K562 (cell line): ENCODE data around the gene SNX14. TPM values are rescaled to one million over a fixed set of nuclear protein-coding genes. Genes with fewer than 3 reads are reported as not detected.

Experiments
- BCL6 ChIP-seq: fragments of 250-450 bp; sonication (Bioruptor Pico); IDR thresholded peaks from 2 replicates; pipeline ENCODE4 v1.4.0; 2020
- CBX5 ChIP-seq: IDR thresholded peaks from 2 replicates; pipeline ENCODE4 v1.6.1; 2014; ENCODE audit warnings: low read depth, borderline replicate concordance
- CTBP1 ChIP-seq: fragments of 450-650 bp; IDR thresholded peaks from 2 replicates; pipeline ENCODE4 v1.6.1; 2016; ENCODE audit warnings: borderline replicate concordance
- ELK3 ChIP-seq: fragments of 450-650 bp; formaldehyde crosslinking; IDR thresholded peaks from 2 replicates; pipeline ENCODE4 v1.4.0; 2020; ENCODE audit warnings: mild to moderate bottlenecking
- FUS ChIP-seq: fragments of 200-400 bp; formaldehyde crosslinking; optimal IDR thresholded peaks from 2 replicates; pipeline ENCODE3; 2017; ENCODE audit warnings: low read depth, low read length
- GABPB1 ChIP-seq: sonication (generic); formaldehyde crosslinking; IDR thresholded peaks from 2 replicates; pipeline ENCODE4 v1.8.0; 2022; ENCODE audit warnings: mild to moderate bottlenecking, missing genetic modification reagents
- GATA2 ChIP-seq: sonication (generic); formaldehyde crosslinking; IDR thresholded peaks from 2 replicates; pipeline ENCODE4 v1.4.0; 2020; ENCODE audit warnings: mild to moderate bottlenecking, missing genetic modification reagents
- MAFG ChIP-seq: fragments of 450-650 bp; conservative IDR thresholded peaks from 2 replicates; pipeline ENCODE4 v1.6.1; 2016; ENCODE audit warnings: missing genetic modification characterization, missing compliant biosample characterization
- MYC ChIP-seq, 2 experiments: fragments of 250-450 bp in 1 of 2; sonication (Bioruptor Pico) in 1 of 2; IDR thresholded peaks; 2 replicates each; pipeline versions ENCODE4 v1.5.1 to v1.6.1; 2012 to 2021; ENCODE audit warnings: low read depth in 2 of 2, borderline replicate concordance in 1 of 2, improper control_type of control experiment in 1 of 2, low read length in 1 of 2, mild to moderate bottlenecking in 1 of 2, moderate library complexity in 1 of 2
- RREB1 ChIP-seq: fragments of 250-450 bp; sonication (Bioruptor Pico); IDR thresholded peaks from 2 replicates; pipeline ENCODE4 v1.4.0; 2020
- RUNX1 ChIP-seq: sonication (generic); IDR thresholded peaks from 2 replicates; pipeline ENCODE4 v1.6.1; 2016; ENCODE audit warnings: antibody characterized with exemption, low read depth
- TCF7L2 ChIP-seq: fragments of 150-350 bp; IDR thresholded peaks from 2 replicates; pipeline ENCODE4 v1.6.1; 2016; ENCODE audit warnings: low read depth, mild to moderate bottlenecking, low read length, moderate library complexity
- ZBTB8A ChIP-seq: fragments of 450-650 bp; IDR thresholded peaks from 2 replicates; pipeline ENCODE4 v1.6.1; 2018; ENCODE audit warnings: mild to moderate bottlenecking, moderate library complexity; ENCODE audit not compliant: partially characterized antibody
- ZNF174 ChIP-seq: fragments of 250-450 bp; sonication (Bioruptor Pico); IDR thresholded peaks from 2 replicates; pipeline ENCODE4 v1.4.0; 2020; ENCODE audit warnings: mild to moderate bottlenecking
- ZNF24 ChIP-seq: fragments of 450-650 bp; IDR thresholded peaks from 2 replicates; pipeline ENCODE4 v1.6.1; 2016
- ZNF354B ChIP-seq: fragments of 250-450 bp; sonication (Bioruptor Pico); IDR thresholded peaks from 2 replicates; pipeline ENCODE4 v1.4.0; 2020
- ZSCAN29 ChIP-seq: fragments of 450-650 bp; IDR thresholded peaks from 2 replicates; pipeline ENCODE4 v1.6.1; 2017
- polyA plus RNA-seq, 8 experiments: library from polyadenylated mRNA; depleted of rRNA in 4 of 8; stranded (reverse) in 5 of 8; unstranded in 3 of 8; fragments of >200 nt; fragmentation: Nextera tagmentation in 2 of 8; fragmentation: Illumina TruSeq in 1 of 8; extraction: Ambion mirVana in 2 of 8; extraction: Trizol in 1 of 8; gene quantifications; 2 replicates each; pipeline versions ENCODE4 v1.2.1 to v1.2.3, GENCODE V29; 2011 to 2014; ENCODE audit warnings: inconsistent platforms in 1 of 8, missing spikeins in 1 of 8
- total RNA-seq, 7 experiments: library from RNA; depleted of rRNA in 6 of 7; stranded (reverse); fragments of >200 nt in 6 of 7; fragmentation: Illumina TruSeq in 2 of 7; extraction: Trizol in 2 of 7; gene quantifications; 2 replicates each; pipeline versions ENCODE4 v1.2.1 to v1.2.3, GENCODE V29; 2011 to 2021; ENCODE audit warnings: low replicate concordance in 1 of 7
- TF ChIP-seq, protein P1 (sequence below): fragments of 450-650 bp; IDR thresholded peaks from 2 replicates; pipeline ENCODE4 v1.6.1; 2016; ENCODE audit warnings: antibody characterized with exemption
- TF ChIP-seq, protein P2 (sequence below): IDR thresholded peaks from 2 replicates; pipeline ENCODE4 v1.6.1; 2014; ENCODE audit warnings: antibody characterized with exemption

The SNX14 gene
- total and polyA plus RNA-seq, 9 of the 15 experiments (the other 6 are each of a cell fraction or from before 2014, with no cell fraction given), result 46.5 to 140 (median 71.2) TPM

DNA sequence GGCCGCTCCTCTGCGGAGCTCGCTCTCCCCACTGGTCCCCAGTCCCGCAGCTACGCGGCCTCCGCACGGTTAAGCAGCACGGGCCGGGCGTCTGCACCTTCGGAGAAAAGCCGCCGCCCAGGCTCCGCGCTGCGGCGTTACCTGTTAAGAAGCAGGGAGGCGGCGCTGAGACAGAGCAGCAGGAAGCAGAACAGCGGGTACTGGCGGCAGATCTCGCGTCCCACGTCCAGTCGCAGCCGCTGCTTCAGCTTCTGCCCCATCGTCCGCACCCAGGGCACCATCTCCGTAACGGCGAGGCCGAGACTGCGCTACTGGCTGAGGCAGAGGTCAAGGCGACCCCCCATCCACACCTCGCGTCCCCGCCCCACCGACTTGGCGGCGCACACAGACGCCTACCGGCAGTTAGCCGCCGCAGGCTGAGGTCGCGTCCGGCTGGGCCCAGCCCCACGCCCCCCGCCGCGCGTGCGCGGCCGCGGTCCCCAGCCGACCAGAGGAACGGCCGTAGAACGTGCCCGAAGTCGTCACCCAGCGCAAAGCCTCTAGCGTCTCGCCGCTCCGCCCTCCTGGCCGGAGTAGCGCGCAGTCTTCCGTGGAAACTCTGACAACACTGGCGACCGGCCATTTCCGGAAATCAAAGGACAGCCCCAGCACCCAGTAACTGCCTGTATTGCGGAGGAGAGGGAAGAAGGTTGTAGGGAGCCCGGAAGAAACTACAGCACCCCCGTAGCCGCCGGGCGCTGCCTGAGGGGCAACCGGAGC lies at the start of gene SNX14 (continued):
- TF ChIP-seq, protein P1, sequence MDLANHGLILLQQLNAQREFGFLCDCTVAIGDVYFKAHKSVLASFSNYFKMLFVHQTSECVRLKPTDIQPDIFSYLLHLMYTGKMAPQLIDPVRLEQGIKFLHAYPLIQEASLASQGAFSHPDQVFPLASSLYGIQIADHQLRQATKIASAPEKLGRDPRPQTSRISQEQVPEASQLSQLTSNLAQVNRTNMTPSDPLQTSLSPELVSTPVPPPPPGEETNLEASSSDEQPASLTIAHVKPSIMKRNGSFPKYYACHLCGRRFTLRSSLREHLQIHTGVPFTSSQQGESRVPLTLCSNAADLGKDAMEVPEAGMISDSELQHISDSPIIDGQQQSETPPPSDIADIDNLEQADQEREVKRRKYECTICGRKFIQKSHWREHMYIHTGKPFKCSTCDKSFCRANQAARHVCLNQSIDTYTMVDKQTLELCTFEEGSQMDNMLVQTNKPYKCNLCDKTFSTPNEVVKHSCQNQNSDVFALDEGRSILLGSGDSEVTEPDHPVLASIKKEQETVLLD, result peak; percentile 67
- TF ChIP-seq CTBP1 (peak; percentile 84; the same call in 1 of the 2 replicates), RUNX1 (0 out of 2 replicates have a peak, but pooled peaks have one; percentile 34), ZNF24 (peak; percentile 39; the same call in 1 of the 2 replicates), ZSCAN29 (peak; percentile 73; the same call in 1 of the 2 replicates), CBX5 (no peak), GATA2 (CRISPR knock-in tag) (no peak), ZBTB8A (no peak), MAFG (tag) (no peak), GABPB1 (CRISPR knock-in tag) (peak; percentile 85; the same call in 1 of the 2 replicates), FUS (peak; percentile 50), ELK3 (CRISPR knock-in tag) (no peak), TCF7L2 (no peak), BCL6 (no peak), MYC (IDR thresholded peaks at IDR 0.05; ENCODE audit: low read depth, low read length) (peak; percentile 65; the same call in 1 of the 2 replicates), MYC (CRISPR knock-in tag; IDR thresholded peaks at IDR 0.05; ENCODE audit: borderline replicate concordance, low read depth) (peak; percentile 79; the same call in 1 of the 2 replicates), ZNF354B (CRISPR knock-in tag) (no peak), RREB1 (CRISPR knock-in tag) (no peak), ZNF174 (CRISPR knock-in tag) (no peak)
- TF ChIP-seq, protein P2, sequence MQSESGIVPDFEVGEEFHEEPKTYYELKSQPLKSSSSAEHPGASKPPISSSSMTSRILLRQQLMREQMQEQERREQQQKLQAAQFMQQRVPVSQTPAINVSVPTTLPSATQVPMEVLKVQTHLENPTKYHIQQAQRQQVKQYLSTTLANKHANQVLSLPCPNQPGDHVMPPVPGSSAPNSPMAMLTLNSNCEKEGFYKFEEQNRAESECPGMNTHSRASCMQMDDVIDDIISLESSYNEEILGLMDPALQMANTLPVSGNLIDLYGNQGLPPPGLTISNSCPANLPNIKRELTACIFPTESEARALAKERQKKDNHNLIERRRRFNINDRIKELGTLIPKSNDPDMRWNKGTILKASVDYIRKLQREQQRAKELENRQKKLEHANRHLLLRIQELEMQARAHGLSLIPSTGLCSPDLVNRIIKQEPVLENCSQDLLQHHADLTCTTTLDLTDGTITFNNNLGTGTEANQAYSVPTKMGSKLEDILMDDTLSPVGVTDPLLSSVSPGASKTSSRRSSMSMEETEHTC, result no peak
